ENCODE data around the gene HIRA.

Gene HIRA

GRCh38 chr22:19406281-19406811 lies 25.2 kb downstream of the HIRA start:
- DNase-seq = no peak

- no peak for DNase-seq
These were observed 25.9 kb downstream of the HIRA start for GRCh38 chr22:19405652-19406051.

GRCh38 chr22:19405133-19405532 lies 26.4 kb downstream of the HIRA start:
- no peak for DNase-seq

GRCh38 chr22:19404676-19405075 lies 26.9 kb downstream of the HIRA start:
- DNase-seq = no peak

- DNase-seq = no peak
These were observed 28.8 kb downstream of the HIRA start for GRCh38 chr22:19402642-19403191.

GRCh38 chr22:19401483-19401882 lies 30.1 kb downstream of the HIRA start:
- no peak for DNase-seq

- DNase-seq = no peak
These were observed 30.7 kb downstream of the HIRA start for GRCh38 chr22:19400881-19401280.

- no peak for DNase-seq
These were observed 32.9 kb downstream of the HIRA start for GRCh38 chr22:19398652-19399051.

GRCh38 chr22:19398206-19398605 lies 33.3 kb downstream of the HIRA start:
- DNase-seq = no peak

- no peak for DNase-seq
These were observed 33.8 kb downstream of the HIRA start for GRCh38 chr22:19397734-19398104.

GRCh38 chr22:19396934-19397733 lies 34.4 kb downstream of the HIRA start:
- no peak for DNase-seq

GRCh38 chr22:19396561-19396933 lies 35.0 kb downstream of the HIRA start:
- DNase-seq = no peak

GRCh38 chr22:19395276-19395675 lies 36.3 kb downstream of the HIRA start:
- DNase-seq = no peak

- DNase-seq = no peak
These were observed 37.1 kb downstream of the HIRA start for GRCh38 chr22:19394274-19395050.

GRCh38 chr22:19393704-19394103 lies 37.8 kb downstream of the HIRA start:
- no peak for DNase-seq

GRCh38 chr22:19387575-19387974 lies 44.0 kb downstream of the HIRA start:
- no peak for DNase-seq

- no peak for DNase-seq
These were observed 44.5 kb downstream of the HIRA start for GRCh38 chr22:19387038-19387437.

GRCh38 chr22:19386248-19386647 lies 45.3 kb downstream of the HIRA start:
- no peak for DNase-seq

GRCh38 chr22:19385221-19385906 lies 46.2 kb downstream of the HIRA start:
- DNase-seq = no peak

GRCh38 chr22:19383292-19383691 lies 48.2 kb downstream of the HIRA start:
- DNase-seq = no peak

- DNase-seq = no peak
These were observed 49.3 kb downstream of the HIRA start for GRCh38 chr22:19382240-19382639.

GRCh38 chr22:19378344-19378674 lies 53.2 kb downstream of the HIRA start:
- DNase-seq = no peak

Data from right hindlimb (tissue), 1 donor.